SK-N-SH treated with all-trans-retinoic acid at 6 μM for 48 hours (cell line): ENCODE data around the gene PTPRN2.

ENCODE experiments used
- ATAC-seq: fragments of 200-7000 bp; cut with Tn5 transposase; 3 replicates; pipeline ENCODE4 v1.9.1; 2020; ENCODE audit warnings: mild to moderate bottlenecking, moderate library complexity
- ARNTL ChIP-seq: fragments of 450-650 bp; formaldehyde crosslinking; IDR thresholded peaks from 2 replicates; pipeline ENCODE4 v1.5.0; 2020; ENCODE audit warnings: low read depth, mild to moderate bottlenecking, moderate library complexity, borderline replicate concordance
- CSDC2 ChIP-seq: fragments of 250-450 bp; sonication (Bioruptor Pico); IDR thresholded peaks from 2 replicates; pipeline ENCODE4 v1.5.0; 2020; ENCODE audit warnings: mild to moderate bottlenecking, moderate library complexity
- CSRNP3 ChIP-seq: fragments of 250-450 bp; sonication (Bioruptor Pico); IDR thresholded peaks from 2 replicates; pipeline ENCODE4 v1.5.1; 2021; ENCODE audit warnings: mild to moderate bottlenecking, moderate library complexity
- ESRRG ChIP-seq: fragments of 250-450 bp; sonication (Bioruptor Pico); IDR thresholded peaks from 2 replicates; pipeline ENCODE4 v1.6.1; 2021; ENCODE audit warnings: mild to moderate bottlenecking
- OSR1 ChIP-seq: fragments of 250-450 bp; sonication (Bioruptor Pico); IDR thresholded peaks from 2 replicates; pipeline ENCODE4 v1.8.0; 2022; ENCODE audit warnings: moderate library complexity, mild to moderate bottlenecking, inconsistent platforms
- POU6F1 ChIP-seq: fragments of 250-450 bp; sonication (Bioruptor Pico); IDR thresholded peaks from 2 replicates; pipeline ENCODE4 v1.8.0; 2021; ENCODE audit warnings: low read depth, mild to moderate bottlenecking, moderate library complexity, borderline replicate concordance
- RARB ChIP-seq: fragments of 250-450 bp; sonication (Bioruptor Pico); IDR thresholded peaks from 2 replicates; pipeline ENCODE4 v1.8.0; 2021; ENCODE audit warnings: mild to moderate bottlenecking, moderate library complexity
- TCF4 ChIP-seq: fragments of 250-450 bp; sonication (Bioruptor Pico); IDR thresholded peaks from 2 replicates; pipeline ENCODE4 v1.8.0; 2021; ENCODE audit warnings: mild to moderate bottlenecking, moderate library complexity, borderline replicate concordance
- TOX ChIP-seq: fragments of 250-450 bp; sonication (Bioruptor Pico); IDR thresholded peaks from 2 replicates; pipeline ENCODE4 v1.8.0; 2021; ENCODE audit warnings: mild to moderate bottlenecking, moderate library complexity, borderline replicate concordance
- TSHZ2 ChIP-seq: fragments of 250-450 bp; sonication (Bioruptor Pico); IDR thresholded peaks from 2 replicates; pipeline ENCODE4 v1.5.0; 2020; ENCODE audit warnings: mild to moderate bottlenecking, moderate library complexity
- ZC3H10 ChIP-seq: fragments of 250-450 bp; sonication (Bioruptor Pico); IDR thresholded peaks from 2 replicates; pipeline ENCODE4 v1.5.1; 2021; ENCODE audit warnings: mild to moderate bottlenecking, moderate library complexity
- ZFP3 ChIP-seq: fragments of 250-450 bp; sonication (Bioruptor Pico); IDR thresholded peaks from 2 replicates; pipeline ENCODE4 v1.5.0; 2020; ENCODE audit warnings: mild to moderate bottlenecking, moderate library complexity
- ZFP30 ChIP-seq: fragments of 450-650 bp; formaldehyde crosslinking; IDR thresholded peaks from 2 replicates; pipeline ENCODE4 v1.5.0; 2022; ENCODE audit warnings: mild to moderate bottlenecking, moderate library complexity
- ZNF70 ChIP-seq: fragments of 450-650 bp; formaldehyde crosslinking; IDR thresholded peaks from 2 replicates; pipeline ENCODE4 v1.5.0; 2020; ENCODE audit warnings: mild to moderate bottlenecking, moderate library complexity
- ZNF8 ChIP-seq: fragments of 450-650 bp; formaldehyde crosslinking; IDR thresholded peaks from 2 replicates; pipeline ENCODE4 v1.5.0; 2020; ENCODE audit warnings: mild to moderate bottlenecking, moderate library complexity
- TF ChIP-seq, protein P1 (sequence below): fragments of 250-450 bp; sonication (Bioruptor Pico); IDR thresholded peaks from 2 replicates; pipeline ENCODE4 v1.8.0; 2020; ENCODE audit warnings: mild to moderate bottlenecking, moderate library complexity, borderline replicate concordance
- TF ChIP-seq, protein P2 (sequence below): fragments of 250-450 bp; sonication (Bioruptor Pico); IDR thresholded peaks from 2 replicates; pipeline ENCODE4 v1.5.1; 2020; ENCODE audit warnings: low read depth, mild to moderate bottlenecking, moderate library complexity

Gene PTPRN2

DNA sequence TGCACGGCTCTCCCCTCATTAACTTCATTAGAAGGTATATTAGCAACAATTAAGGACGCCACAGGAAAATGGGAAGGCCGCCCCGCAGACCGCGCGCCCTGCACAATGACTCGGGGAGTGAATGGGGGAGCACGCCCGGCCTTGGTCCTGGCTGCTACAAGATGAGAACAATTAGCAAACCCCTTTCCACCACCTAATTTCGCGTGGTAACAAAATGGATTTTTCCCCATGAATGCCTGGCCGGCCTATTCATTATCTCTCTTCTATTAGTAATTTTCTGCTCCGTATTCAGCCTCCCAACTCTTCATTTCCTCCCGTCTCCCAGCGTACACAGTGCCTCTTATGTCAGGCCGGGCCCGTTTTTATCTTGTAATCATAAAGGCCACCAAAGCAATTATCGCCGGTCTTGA, 903.9 kb downstream of the PTPRN2 start:
- TF ChIP-seq ZFP30 (CRISPR knock-in tag): no peak
- TF ChIP-seq TSHZ2 (CRISPR knock-in tag): no peak
- TF ChIP-seq ZC3H10: no peak
- no peak for TF ChIP-seq TCF4
- no peak for TF ChIP-seq RARB (CRISPR knock-in tag)
- no peak for TF ChIP-seq CSDC2 (CRISPR knock-in tag)
- TF ChIP-seq ZNF8 (CRISPR knock-in tag): no peak
- no peak for ATAC-seq

GRCh38 chr7:157682946-157683746, 904.5 kb downstream of the PTPRN2 start:
- TF ChIP-seq ZNF70 (no peak), CSRNP3 (CRISPR knock-in tag) (no peak)
- TF ChIP-seq, protein P1, sequence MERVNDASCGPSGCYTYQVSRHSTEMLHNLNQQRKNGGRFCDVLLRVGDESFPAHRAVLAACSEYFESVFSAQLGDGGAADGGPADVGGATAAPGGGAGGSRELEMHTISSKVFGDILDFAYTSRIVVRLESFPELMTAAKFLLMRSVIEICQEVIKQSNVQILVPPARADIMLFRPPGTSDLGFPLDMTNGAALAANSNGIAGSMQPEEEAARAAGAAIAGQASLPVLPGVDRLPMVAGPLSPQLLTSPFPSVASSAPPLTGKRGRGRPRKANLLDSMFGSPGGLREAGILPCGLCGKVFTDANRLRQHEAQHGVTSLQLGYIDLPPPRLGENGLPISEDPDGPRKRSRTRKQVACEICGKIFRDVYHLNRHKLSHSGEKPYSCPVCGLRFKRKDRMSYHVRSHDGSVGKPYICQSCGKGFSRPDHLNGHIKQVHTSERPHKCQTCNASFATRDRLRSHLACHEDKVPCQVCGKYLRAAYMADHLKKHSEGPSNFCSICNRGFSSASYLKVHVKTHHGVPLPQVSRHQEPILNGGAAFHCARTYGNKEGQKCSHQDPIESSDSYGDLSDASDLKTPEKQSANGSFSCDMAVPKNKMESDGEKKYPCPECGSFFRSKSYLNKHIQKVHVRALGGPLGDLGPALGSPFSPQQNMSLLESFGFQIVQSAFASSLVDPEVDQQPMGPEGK (CRISPR knock-in tag): no peak
- TF ChIP-seq, all 23 proteins: peak for 0
- no peak for ATAC-seq

DNA sequence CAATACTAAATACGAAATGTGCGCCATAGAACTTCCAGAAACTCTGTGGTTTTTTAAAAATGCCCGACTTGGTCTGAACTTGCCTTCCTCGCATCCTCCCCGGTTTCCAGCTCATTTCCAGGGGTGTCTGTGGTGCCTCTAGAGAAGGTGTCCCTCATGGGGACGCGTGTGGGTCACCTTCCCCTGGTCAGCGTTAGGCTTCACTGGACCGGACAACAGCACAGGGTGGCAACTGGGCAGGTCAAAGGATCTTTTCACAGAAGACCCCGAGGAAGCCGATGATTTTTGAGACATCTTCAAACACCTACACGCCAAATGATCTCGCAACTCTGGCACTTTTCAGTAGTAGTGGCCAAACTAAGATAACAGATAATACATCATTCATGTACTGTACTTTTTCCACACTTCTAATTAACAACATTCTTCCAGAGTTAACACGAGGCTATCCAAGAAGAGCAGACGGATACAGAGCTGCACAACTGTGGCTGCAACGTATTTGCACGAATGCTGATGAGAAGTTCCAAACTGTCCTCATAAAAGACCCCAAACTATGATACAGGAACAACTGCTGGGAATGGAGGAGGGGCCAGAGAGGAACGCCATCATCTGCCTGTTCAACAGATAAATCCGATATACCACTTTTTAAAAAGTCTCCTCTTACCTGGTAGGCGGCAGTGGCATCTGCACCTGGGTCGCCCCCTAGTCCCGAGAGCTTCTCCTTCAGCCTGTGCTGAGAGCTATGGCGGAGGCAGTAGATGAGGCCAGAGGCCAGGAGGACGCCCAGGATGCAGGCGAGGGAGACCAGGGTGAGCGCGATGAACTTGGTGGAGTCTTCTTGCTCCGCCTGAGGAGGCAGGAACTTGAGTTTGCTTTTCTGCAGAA, 905.3 kb downstream of the PTPRN2 start:
- no peak for ATAC-seq
- TF ChIP-seq ESRRG (CRISPR knock-in tag) (no peak), ZNF8 (CRISPR knock-in tag) (no peak), ZNF70 (no peak), ARNTL (no peak), OSR1 (CRISPR knock-in tag) (no peak), CSRNP3 (CRISPR knock-in tag) (no peak), ZFP3 (CRISPR knock-in tag) (no peak), ZFP30 (CRISPR knock-in tag) (no peak), TOX (CRISPR knock-in tag) (no peak), CSDC2 (CRISPR knock-in tag) (no peak), TCF4 (no peak), POU6F1 (CRISPR knock-in tag) (no peak)
- TF ChIP-seq, protein P1 (CRISPR knock-in tag): no peak
- TF ChIP-seq, protein P2, sequence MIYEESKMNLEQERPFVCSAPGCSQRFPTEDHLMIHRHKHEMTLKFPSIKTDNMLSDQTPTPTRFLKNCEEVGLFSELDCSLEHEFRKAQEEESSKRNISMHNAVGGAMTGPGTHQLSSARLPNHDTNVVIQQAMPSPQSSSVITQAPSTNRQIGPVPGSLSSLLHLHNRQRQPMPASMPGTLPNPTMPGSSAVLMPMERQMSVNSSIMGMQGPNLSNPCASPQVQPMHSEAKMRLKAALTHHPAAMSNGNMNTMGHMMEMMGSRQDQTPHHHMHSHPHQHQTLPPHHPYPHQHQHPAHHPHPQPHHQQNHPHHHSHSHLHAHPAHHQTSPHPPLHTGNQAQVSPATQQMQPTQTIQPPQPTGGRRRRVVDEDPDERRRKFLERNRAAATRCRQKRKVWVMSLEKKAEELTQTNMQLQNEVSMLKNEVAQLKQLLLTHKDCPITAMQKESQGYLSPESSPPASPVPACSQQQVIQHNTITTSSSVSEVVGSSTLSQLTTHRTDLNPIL (CRISPR knock-in tag): no peak
